ENCODE results near the gene TMEM14B.

DNA sequence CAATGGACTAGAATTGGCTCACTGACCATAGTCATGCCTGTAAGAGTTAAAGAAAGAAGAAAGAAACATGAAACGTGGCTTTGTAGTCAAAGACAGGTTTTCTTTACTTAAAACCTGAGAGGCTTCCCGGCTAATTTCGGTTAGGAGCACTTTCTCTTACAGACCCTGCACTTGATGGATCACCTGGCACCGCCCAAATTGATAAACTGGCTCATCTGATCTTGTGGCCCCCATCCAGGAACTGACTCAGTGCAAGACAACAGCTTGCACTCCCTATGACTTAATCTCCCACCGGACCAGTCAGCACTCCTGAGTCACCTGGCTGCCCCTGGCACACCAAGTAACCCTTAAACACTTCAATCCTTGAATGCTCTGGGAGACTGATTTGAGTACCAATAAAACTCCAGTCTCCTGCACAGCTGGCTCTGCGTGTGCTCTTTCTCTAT is 12.3 kb downstream of the TMEM14B start:
- TF ChIP-seq, protein P1, sequence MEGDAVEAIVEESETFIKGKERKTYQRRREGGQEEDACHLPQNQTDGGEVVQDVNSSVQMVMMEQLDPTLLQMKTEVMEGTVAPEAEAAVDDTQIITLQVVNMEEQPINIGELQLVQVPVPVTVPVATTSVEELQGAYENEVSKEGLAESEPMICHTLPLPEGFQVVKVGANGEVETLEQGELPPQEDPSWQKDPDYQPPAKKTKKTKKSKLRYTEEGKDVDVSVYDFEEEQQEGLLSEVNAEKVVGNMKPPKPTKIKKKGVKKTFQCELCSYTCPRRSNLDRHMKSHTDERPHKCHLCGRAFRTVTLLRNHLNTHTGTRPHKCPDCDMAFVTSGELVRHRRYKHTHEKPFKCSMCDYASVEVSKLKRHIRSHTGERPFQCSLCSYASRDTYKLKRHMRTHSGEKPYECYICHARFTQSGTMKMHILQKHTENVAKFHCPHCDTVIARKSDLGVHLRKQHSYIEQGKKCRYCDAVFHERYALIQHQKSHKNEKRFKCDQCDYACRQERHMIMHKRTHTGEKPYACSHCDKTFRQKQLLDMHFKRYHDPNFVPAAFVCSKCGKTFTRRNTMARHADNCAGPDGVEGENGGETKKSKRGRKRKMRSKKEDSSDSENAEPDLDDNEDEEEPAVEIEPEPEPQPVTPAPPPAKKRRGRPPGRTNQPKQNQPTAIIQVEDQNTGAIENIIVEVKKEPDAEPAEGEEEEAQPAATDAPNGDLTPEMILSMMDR (IDR thresholded peaks at IDR 0.05; ENCODE audit: low read depth, low read length), result no peak
- TF ChIP-seq POLR2A (IDR thresholded peaks at IDR 0.05; ENCODE audit: extremely low read depth, insufficient read length) (no peak), MYC (IDR thresholded peaks at IDR 0.05; ENCODE audit: low read depth, low read length) (no peak)
- TF ChIP-seq, protein P2, sequence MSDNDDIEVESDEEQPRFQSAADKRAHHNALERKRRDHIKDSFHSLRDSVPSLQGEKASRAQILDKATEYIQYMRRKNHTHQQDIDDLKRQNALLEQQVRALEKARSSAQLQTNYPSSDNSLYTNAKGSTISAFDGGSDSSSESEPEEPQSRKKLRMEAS (IDR thresholded peaks at IDR 0.05; ENCODE audit: low read depth, low read length), result no peak

Measured in NB4 (cell line).